SU-DHL-6 (cell line): ENCODE data around the gene SORCS2.

Experiments
- H2AFZ ChIP-seq: fragments of 200-600 bp; sonication (generic); 2 replicates; pipeline ENCODE4 v1.6.1; 2014; ENCODE audit warnings: low read depth, mild to moderate bottlenecking, moderate library complexity, mixed read lengths, antibody characterized with exemption, low read length; ENCODE audit not compliant: severe bottlenecking
- H3F3A ChIP-seq: fragments of 200-600 bp; shearing (Covaris generic); 2 replicates; pipeline ENCODE4 v1.6.0; 2016; ENCODE audit warnings: antibody characterized with exemption, mild to moderate bottlenecking; ENCODE audit not compliant: insufficient read depth
- H3K27ac ChIP-seq: fragments of 200-600 bp; sonication (generic); 2 replicates; pipeline ENCODE4 v1.5.1; 2016; ENCODE audit warnings: low read depth, mild to moderate bottlenecking, low read length, moderate library complexity, mixed read lengths
- H3K27me3 ChIP-seq: fragments of 200-600 bp; sonication (generic), shearing (Covaris generic); 2 replicates; pipeline ENCODE4 v1.6.0; 2014; ENCODE audit warnings: mild to moderate bottlenecking, low read length
- H3K36me3 ChIP-seq: fragments of 200-600 bp; sonication (generic); 2 replicates; pipeline ENCODE4 v1.6.1; 2014; ENCODE audit warnings: mild to moderate bottlenecking, low read length, mixed read lengths
- H3K4me2 ChIP-seq: fragments of 300-600, 200-600 bp; shearing (Covaris generic), sonication (generic); 2 replicates; pipeline ENCODE4 v1.6.0; 2014; ENCODE audit warnings: low read length, low read depth, mild to moderate bottlenecking; ENCODE audit not compliant: poor library complexity, severe bottlenecking
- H3K4me3 ChIP-seq: fragments of 200-600 bp; sonication (generic); 2 replicates; pipeline ENCODE4 v1.5.1; 2014; ENCODE audit warnings: antibody characterized with exemption, low read length, mild to moderate bottlenecking, mixed read lengths; ENCODE audit not compliant: insufficient read depth, poor library complexity, severe bottlenecking
- H3K79me2 ChIP-seq: fragments of 200-600 bp; sonication (generic); 2 replicates; pipeline ENCODE4 v1.6.1; 2014; ENCODE audit warnings: mild to moderate bottlenecking, low read length, moderate library complexity; ENCODE audit not compliant: insufficient read depth
- H3K9ac ChIP-seq: fragments of 200-600 bp; sonication (generic); 2 replicates; pipeline ENCODE4 v1.7.0; 2014; ENCODE audit warnings: mild to moderate bottlenecking, low read length
- H3K9me2 ChIP-seq: fragments of 200-600 bp; sonication (generic); replicated peaks from 2 replicates; pipeline ENCODE4 v1.6.1; 2014; ENCODE audit warnings: low read length; ENCODE audit not compliant: insufficient read depth
- H3K9me3 ChIP-seq: fragments of 200-600 bp; sonication (generic); 2 replicates; pipeline ENCODE4 v1.6.1; 2014; ENCODE audit warnings: low read length, mixed read lengths; ENCODE audit not compliant: insufficient read depth
- H4K20me1 ChIP-seq: fragments of 200-600 bp; sonication (generic); 2 replicates; pipeline ENCODE4 v1.6.1; 2014; ENCODE audit warnings: low read depth, mild to moderate bottlenecking, antibody characterized with exemption, low read length, moderate library complexity, mixed read lengths
- CTCF ChIP-seq: fragments of 200-600 bp; sonication (generic); IDR thresholded peaks from one replicate; pipeline ENCODE4 v1.5.1; 2017; ENCODE audit warnings: antibody characterized with exemption, mild to moderate bottlenecking, low read length, moderate library complexity; ENCODE audit not compliant: insufficient read depth, poor library complexity, severe bottlenecking
- EZH2phosphoT487 ChIP-seq: fragments of 200-600 bp; sonication (generic), shearing (Covaris generic); conservative IDR thresholded peaks from 2 replicates; pipeline ENCODE4 v1.6.1; 2018; ENCODE audit warnings: mild to moderate bottlenecking, antibody characterized with exemption, low read length, moderate library complexity, mixed read lengths

SORCS2 gene

GRCh38 chr4:7731437-7731836 is 539.1 kb downstream of the SORCS2 start:
- no peak overlapping the region for H3K9ac ChIP-seq
- no peak overlapping the region for H2AFZ ChIP-seq
- H3K4me3 ChIP-seq: no peak overlapping the region
- H3K4me2 ChIP-seq: no peak overlapping the region
- H3K9me2 ChIP-seq: no peaks in the 10 kb centered on the region
- H3K27ac ChIP-seq: no peak overlapping the region
- H3F3A ChIP-seq: no peaks in the 10 kb centered on the region
- no peaks in the 10 kb centered on the region for H3K79me2 ChIP-seq
- no peaks in the 10 kb centered on the region for H3K27me3 ChIP-seq
- no peaks in the 10 kb centered on the region for H3K36me3 ChIP-seq
- H4K20me1 ChIP-seq: no peaks in the 10 kb centered on the region
- no peaks in the 10 kb centered on the region for H3K9me3 ChIP-seq
- TF ChIP-seq EZH2phosphoT487 (no peak), CTCF (no peak)

- no peaks in the 10 kb centered on the region for H3F3A ChIP-seq
- no peaks in the 10 kb centered on the region for H3K36me3 ChIP-seq
- H3K27me3 ChIP-seq: no peaks in the 10 kb centered on the region
- no peaks in the 10 kb centered on the region for H3K9me2 ChIP-seq
- no peak overlapping the region for H3K27ac ChIP-seq
- no peak overlapping the region for H2AFZ ChIP-seq
- no peak overlapping the region for H3K4me3 ChIP-seq
- no peak overlapping the region for H3K4me2 ChIP-seq
- no peak for TF ChIP-seq EZH2phosphoT487
- no peak for TF ChIP-seq CTCF
- H3K9me3 ChIP-seq: no peaks in the 10 kb centered on the region
- H3K9ac ChIP-seq: no peak overlapping the region
- H4K20me1 ChIP-seq: no peaks in the 10 kb centered on the region
- H3K79me2 ChIP-seq: no peaks in the 10 kb centered on the region
These were observed 539.9 kb downstream of the SORCS2 start for GRCh38 chr4:7732263-7732662.

GRCh38 chr4:7733201-7733600 is 540.9 kb downstream of the SORCS2 start:
- H3K79me2 ChIP-seq: no peaks in the 10 kb centered on the region
- H3K36me3 ChIP-seq: no peaks in the 10 kb centered on the region
- H3K4me3 ChIP-seq: no peak overlapping the region
- H3K9ac ChIP-seq: no peak overlapping the region
- H3K4me2 ChIP-seq: no peak overlapping the region
- no peaks in the 10 kb centered on the region for H3F3A ChIP-seq
- no peaks in the 10 kb centered on the region for H3K27me3 ChIP-seq
- no peak for TF ChIP-seq EZH2phosphoT487
- no peak for TF ChIP-seq CTCF
- H3K9me2 ChIP-seq: no peaks in the 10 kb centered on the region
- no peaks in the 10 kb centered on the region for H3K9me3 ChIP-seq
- H3K27ac ChIP-seq: no peak overlapping the region
- no peaks in the 10 kb centered on the region for H4K20me1 ChIP-seq
- no peak overlapping the region for H2AFZ ChIP-seq
